ENCODE results near the gene FPR1. TPM values are rescaled to one million over a fixed set of nuclear protein-coding genes. Genes with fewer than 3 reads are reported as not detected.
A peak's percentile ranks its signal among the peaks of the same experiment; 100 is the strongest.

FPR1 gene
- total and polyA plus RNA-seq, 2 of the 4 experiments (the other 2 are of a cell fraction): not detected

DNA sequence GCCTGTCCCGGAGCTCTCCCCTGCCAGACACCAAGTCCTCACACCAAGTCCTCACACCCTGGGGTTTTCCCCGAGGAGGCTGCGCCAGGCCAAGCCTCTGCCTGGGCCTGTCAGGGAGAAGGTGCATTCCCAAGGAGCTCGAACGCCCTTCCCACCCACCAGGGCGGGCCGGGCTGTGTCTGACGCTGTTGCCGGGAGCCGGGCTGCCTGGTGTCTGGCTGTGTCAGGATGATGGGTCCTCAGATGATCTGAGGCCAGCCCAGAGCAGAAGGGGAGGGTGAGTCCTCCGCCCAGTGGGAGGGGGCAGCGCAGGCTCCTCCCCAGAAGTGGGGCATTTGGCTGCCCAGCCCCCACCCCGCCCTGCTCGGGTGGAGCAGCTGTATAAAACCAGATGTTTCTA, 25.6 kb downstream of the FPR1 start:
- H4K91ac ChIP-seq (ENCODE audit: insufficient read depth, low read depth, low read length): no peak overlapping the region
- BruUV-seq (replicated peaks): no TSS peak
- H3K56ac ChIP-seq (ENCODE audit: extremely low read depth, insufficient read depth, low read length): no peak overlapping the region
- H3K4ac ChIP-seq (ENCODE audit: low read depth, low read length): no peak overlapping the region
- DNase-seq: peak; percentile 41
- CTCF ChIA-PET: interaction anchor here (0.6 to 1.0 kb wide), 2 partner anchors 12 to 123 kb away, joined by 3 to 5 read pairs; no protein-coding TSS in a partner anchor
- H3K4me3 ChIP-seq (ENCODE audit: insufficient read depth, low read depth, low read length): no peak overlapping the region
- H3K9ac ChIP-seq (ENCODE audit: low read depth, low read length): no peak overlapping the region
- no peak overlapping the region for H2BK20ac ChIP-seq (ENCODE audit: low read depth, low read length)
- H2BK5ac ChIP-seq (ENCODE audit: low read depth, low read length, poor library complexity, severe bottlenecking): no peak overlapping the region
- H3K4me1 ChIP-seq (ENCODE audit: control insufficient read depth, insufficient read depth, low read length): no peaks in the 10 kb centered on the region
- in situ Hi-C loops (cut with MboI; ENCODE audit: low sequenced_read_pairs): no loop called here
- H2AK5ac ChIP-seq (ENCODE audit: low read depth, low read length): no peak overlapping the region
- no CpG with 5 or more reads among the region's 14 CpGs for WGBS, 2 experiments (ENCODE audit: extremely low coverage in 2 of 2, insufficient read length in 1 of 2)
- H3K79me1 ChIP-seq (ENCODE audit: low read depth in 1 of 2, low read length in 2 of 2): no peaks in the 10 kb centered on the region
- TF ChIP-seq RFX5 (IDR thresholded peaks at IDR 0.05; ENCODE audit: low read depth, low read length): peak; percentile 21; the same call in 1 of the 2 replicates
- TF ChIP-seq MAFK (IDR thresholded peaks at IDR 0.05; ENCODE audit: low read depth, low read length): no peak
- dilution Hi-C loops (cut with HindIII; ENCODE audit: low sequenced_read_pairs, unreplicated experiment): no loop called here
- H4K8ac ChIP-seq (ENCODE audit: low read depth in 2 of 2, low read length in 2 of 2): no peak overlapping the region
- no peak overlapping the region for H3K27ac ChIP-seq (ENCODE audit: insufficient read depth, low read length)
- H3K14ac ChIP-seq (replicated peaks; ENCODE audit: low read depth, low read length): no peak overlapping the region
- H3K18ac ChIP-seq (ENCODE audit: low read depth, low read length): no peak overlapping the region
- H3K27me3 ChIP-seq (ENCODE audit: control insufficient read depth, insufficient read depth, low read length): peaks cover 31% of the 10 kb centered on the region
- intact Hi-C loops (cut with micrococcal nuclease): no loop called here
- ATAC-seq (ENCODE audit: low read depth): peak; percentile 89
- H4K20me1 ChIP-seq (ENCODE audit: insufficient read depth, low read length): no peaks in the 10 kb centered on the region
- POLR2A ChIA-PET (ENCODE audit: unreplicated experiment): no interaction called here
- H4K5ac ChIP-seq (ENCODE audit: low read depth, low read length): no peak overlapping the region
- H3K23ac ChIP-seq (ENCODE audit: low read depth, low read length): no peak overlapping the region
- no peak overlapping the region for H2AFZ ChIP-seq (replicated peaks; ENCODE audit: low read length, poor library complexity)
- no peak overlapping the region for H2AK9ac ChIP-seq (replicated peaks; ENCODE audit: low read depth, low read length, poor library complexity)
- H2BK120ac ChIP-seq (ENCODE audit: low read depth, low read length): no peak overlapping the region
- H2BK15ac ChIP-seq (ENCODE audit: low read depth, low read length): no peak overlapping the region
- no peaks in the 10 kb centered on the region for H3K9me1 ChIP-seq (ENCODE audit: insufficient read depth, low read length)
- H3K4me2 ChIP-seq (ENCODE audit: low read depth, low read length): no peak overlapping the region
- 0 out of 2 replicates have a peak, but pooled peaks cover 3% of the 10 kb centered on the region for H3K9me3 ChIP-seq (ENCODE audit: control insufficient read depth, insufficient read depth, low read length)
- no peaks in the 10 kb centered on the region for H3K36me3 ChIP-seq (ENCODE audit: control insufficient read depth, insufficient read depth, low read length)
